Astrocyte (in vitro differentiated cells and primary cell): ENCODE measurements around the gene HOXD9. TPM values are rescaled to one million over a fixed set of nuclear protein-coding genes. Genes with fewer than 3 reads are reported as not detected.
A peak's percentile ranks its signal among the peaks of the same experiment; 100 is the strongest.

ENCODE experiments used
- DNase-seq: peaks from one replicate; pipeline ENCODE4 v3.0.0-alpha.2; 2010; ENCODE audit warnings: low read depth
- FAIRE-seq: peaks from 2 replicates; lab custom pipeline; 2011; peaks lifted over from hg19 to GRCh38; lab: Jason Lieb, UNC
- H2AFZ ChIP-seq: 2 replicates; pipeline ENCODE4 v1.6.0; 2012; ENCODE audit warnings: low read depth, low read length, inconsistent platforms
- H3K27ac ChIP-seq: 2 replicates; pipeline ENCODE4 v1.5.1; 2011; ENCODE audit warnings: low read depth, low read length, inconsistent platforms
- H3K27me3 ChIP-seq: 2 replicates; pipeline ENCODE4 v1.6.0; 2011; ENCODE audit warnings: low read length, inconsistent platforms; ENCODE audit not compliant: insufficient read depth
- H3K36me3 ChIP-seq: 2 replicates; pipeline ENCODE4 v1.5.1; 2011; ENCODE audit warnings: low read length, inconsistent platforms; ENCODE audit not compliant: insufficient read depth
- H3K4me1 ChIP-seq: 2 replicates; pipeline ENCODE4 v1.5.1; 2011; ENCODE audit warnings: low read length, inconsistent platforms; ENCODE audit not compliant: insufficient read depth
- H3K4me2 ChIP-seq: 2 replicates; pipeline ENCODE4 v1.6.0; 2012; ENCODE audit warnings: low read length, inconsistent platforms
- H3K4me3 ChIP-seq: 2 replicates; pipeline ENCODE4 v1.5.1; 2011; ENCODE audit warnings: low read depth, mild to moderate bottlenecking, low read length, inconsistent platforms; ENCODE audit not compliant: insufficient read depth
- H3K79me2 ChIP-seq: 2 replicates; pipeline ENCODE4 v1.6.0; 2012; ENCODE audit warnings: mild to moderate bottlenecking, low read length, inconsistent platforms; ENCODE audit not compliant: insufficient read depth
- H3K9ac ChIP-seq: 2 replicates; pipeline ENCODE4 v1.6.0; 2012; ENCODE audit warnings: mild to moderate bottlenecking, low read length, inconsistent platforms
- H3K9me3 ChIP-seq: 2 replicates; pipeline ENCODE4 v1.5.1; 2012; ENCODE audit warnings: low read depth, mild to moderate bottlenecking, low read length, inconsistent platforms; ENCODE audit not compliant: insufficient read depth
- H4K20me1 ChIP-seq: 2 replicates; pipeline ENCODE4 v1.6.0; 2012; ENCODE audit warnings: low read length, inconsistent platforms; ENCODE audit not compliant: insufficient read depth
- H3K27ac Mint-ChIP-seq: one replicate; pipeline ENCODE4 v1.8.0; 2021; ENCODE audit warnings: mild to moderate bottlenecking, mixed read lengths; ENCODE audit not compliant: unreplicated experiment
- H3K27me3 Mint-ChIP-seq: one replicate; pipeline ENCODE4 v1.8.0; 2021; ENCODE audit warnings: low read depth, mixed read lengths; ENCODE audit not compliant: unreplicated experiment
- H3K36me3 Mint-ChIP-seq: one replicate; pipeline ENCODE4 v1.8.0; 2021; ENCODE audit warnings: low read depth, mixed read lengths; ENCODE audit not compliant: unreplicated experiment
- H3K4me1 Mint-ChIP-seq: one replicate; pipeline ENCODE4 v1.8.0; 2021; ENCODE audit warnings: low read depth, mixed read lengths; ENCODE audit not compliant: unreplicated experiment
- H3K4me3 Mint-ChIP-seq: one replicate; pipeline ENCODE4 v1.8.0; 2021; ENCODE audit warnings: mild to moderate bottlenecking, moderate library complexity, mixed read lengths; ENCODE audit not compliant: unreplicated experiment
- H3K9me3 Mint-ChIP-seq: one replicate; pipeline ENCODE4 v1.8.0; 2021; ENCODE audit warnings: mild to moderate bottlenecking, mixed read lengths; ENCODE audit not compliant: unreplicated experiment
- EZH2 ChIP-seq: IDR thresholded peaks from 2 replicates; pipeline ENCODE4 v1.6.1; 2012; ENCODE audit warnings: mild to moderate bottlenecking, low read length, inconsistent platforms; ENCODE audit not compliant: insufficient read depth
- total RNA-seq: library from RNA; stranded (reverse); gene quantifications from 2 replicates; pipeline ENCODE4 v1.2.1, GENCODE V29; 2021
- TF ChIP-seq, protein P1 (sequence below): IDR thresholded peaks from 2 replicates; pipeline ENCODE4 v1.5.1; 2011; ENCODE audit warnings: low read depth, mild to moderate bottlenecking, inconsistent platforms, low read length, moderate library complexity; ENCODE audit not compliant: insufficient read depth

HOXD9 gene
- total RNA-seq, 1 donor from 2014 or later: not detected

DNA sequence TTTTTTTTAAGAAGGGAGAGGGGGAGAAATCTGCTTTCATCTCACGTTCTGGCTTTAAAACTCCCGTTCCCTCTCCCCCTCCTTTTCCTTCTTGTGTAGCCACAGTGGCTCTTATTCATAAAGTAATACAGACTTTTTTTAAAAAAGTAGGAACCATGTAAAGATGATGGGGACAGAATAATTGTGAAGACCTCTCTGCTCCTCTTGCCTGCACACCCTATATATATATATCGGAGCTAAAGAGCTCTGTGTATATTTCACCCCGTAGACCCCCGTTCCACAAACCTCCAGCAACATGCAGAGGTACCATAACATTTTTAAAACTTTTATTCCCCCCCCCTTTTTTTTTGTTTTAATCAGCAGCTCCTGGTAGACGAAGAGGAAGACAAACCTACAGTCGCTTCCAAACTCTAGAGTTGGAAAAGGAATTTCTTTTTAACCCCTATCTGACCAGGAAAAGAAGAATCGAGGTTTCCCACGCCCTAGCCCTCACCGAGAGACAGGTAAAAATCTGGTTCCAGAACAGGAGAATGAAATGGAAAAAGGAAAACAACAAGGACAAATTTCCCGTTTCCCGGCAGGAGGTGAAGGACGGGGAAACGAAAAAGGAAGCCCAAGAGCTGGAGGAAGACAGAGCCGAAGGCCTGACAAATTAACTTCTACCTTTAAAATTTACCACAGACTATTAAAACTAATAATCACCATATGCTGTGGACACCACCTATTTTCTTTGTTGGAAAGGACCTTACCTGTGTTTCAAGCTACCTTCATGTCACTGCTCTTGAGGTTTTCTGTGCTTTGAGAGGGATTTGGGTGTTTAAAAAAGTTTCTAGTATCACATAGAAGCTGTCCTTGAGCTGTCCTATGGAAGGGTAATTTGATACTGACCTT is 8.7 kb downstream of the HOXD9 start:
- Histone ChIP-seq H2AFZ (no peak overlapping the region), H4K20me1 (no peaks in the 10 kb centered on the region), H3K79me2 (no peaks in the 10 kb centered on the region), H3K4me3 (no peak overlapping the region), H3K36me3 (no peaks in the 10 kb centered on the region), H3K9me3 (no peaks in the 10 kb centered on the region), H3K4me2 (peak overlapping the region; percentile 72), H3K9ac (no peak overlapping the region), H3K27me3 (peaks cover 90% of the 10 kb centered on the region), H3K4me1 (no peaks in the 10 kb centered on the region), H3K27ac (no peak overlapping the region)
- DNase-seq (no peak), FAIRE-seq (no peak)
- H3K27me3 Mint-ChIP-seq: peaks cover 83% of the 10 kb centered on the region
- peaks cover 27% of the 10 kb centered on the region for H3K9me3 Mint-ChIP-seq
- H3K36me3 Mint-ChIP-seq: no peaks in the 10 kb centered on the region
- H3K4me1 Mint-ChIP-seq: peaks cover 3% of the 10 kb centered on the region
- peak overlapping the region; percentile 17 for H3K4me3 Mint-ChIP-seq
- peak; percentile 18 for TF ChIP-seq EZH2
- TF ChIP-seq, protein P1, sequence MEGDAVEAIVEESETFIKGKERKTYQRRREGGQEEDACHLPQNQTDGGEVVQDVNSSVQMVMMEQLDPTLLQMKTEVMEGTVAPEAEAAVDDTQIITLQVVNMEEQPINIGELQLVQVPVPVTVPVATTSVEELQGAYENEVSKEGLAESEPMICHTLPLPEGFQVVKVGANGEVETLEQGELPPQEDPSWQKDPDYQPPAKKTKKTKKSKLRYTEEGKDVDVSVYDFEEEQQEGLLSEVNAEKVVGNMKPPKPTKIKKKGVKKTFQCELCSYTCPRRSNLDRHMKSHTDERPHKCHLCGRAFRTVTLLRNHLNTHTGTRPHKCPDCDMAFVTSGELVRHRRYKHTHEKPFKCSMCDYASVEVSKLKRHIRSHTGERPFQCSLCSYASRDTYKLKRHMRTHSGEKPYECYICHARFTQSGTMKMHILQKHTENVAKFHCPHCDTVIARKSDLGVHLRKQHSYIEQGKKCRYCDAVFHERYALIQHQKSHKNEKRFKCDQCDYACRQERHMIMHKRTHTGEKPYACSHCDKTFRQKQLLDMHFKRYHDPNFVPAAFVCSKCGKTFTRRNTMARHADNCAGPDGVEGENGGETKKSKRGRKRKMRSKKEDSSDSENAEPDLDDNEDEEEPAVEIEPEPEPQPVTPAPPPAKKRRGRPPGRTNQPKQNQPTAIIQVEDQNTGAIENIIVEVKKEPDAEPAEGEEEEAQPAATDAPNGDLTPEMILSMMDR: no peak
- H3K27ac Mint-ChIP-seq: peak overlapping the region; percentile 68

DNA sequence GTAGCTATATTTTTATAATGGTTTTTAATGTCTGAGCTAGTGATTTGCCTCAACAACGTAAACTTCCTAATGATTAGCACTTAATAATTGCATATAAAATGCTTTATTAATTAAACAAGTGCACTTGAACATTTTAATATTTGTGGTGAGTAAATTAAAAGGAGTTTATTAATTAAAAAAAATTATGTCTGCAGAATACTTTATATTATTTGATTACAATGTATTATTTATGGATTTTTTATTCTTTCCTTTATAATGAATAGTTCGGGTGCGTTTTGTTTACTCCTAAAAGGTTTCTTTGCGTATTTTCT is 9.3 kb downstream of the HOXD9 start:
- peaks cover 79% of the 10 kb centered on the region for H3K27me3 Mint-ChIP-seq
- H3K9me3 Mint-ChIP-seq: peaks cover 27% of the 10 kb centered on the region
- H3K79me2 ChIP-seq: no peaks in the 10 kb centered on the region
- no peak for TF ChIP-seq EZH2
- TF ChIP-seq, protein P1: no peak
- no peaks in the 10 kb centered on the region for H3K4me1 ChIP-seq
- H3K36me3 ChIP-seq: no peaks in the 10 kb centered on the region
- H3K27ac Mint-ChIP-seq: no peak overlapping the region
- FAIRE-seq (no peak), DNase-seq (no peak)
- H3K27ac ChIP-seq: no peak overlapping the region
- H2AFZ ChIP-seq: no peak overlapping the region
- peaks cover 90% of the 10 kb centered on the region for H3K27me3 ChIP-seq
- no peaks in the 10 kb centered on the region for H3K9me3 ChIP-seq
- H3K36me3 Mint-ChIP-seq: no peaks in the 10 kb centered on the region
- no peaks in the 10 kb centered on the region for H4K20me1 ChIP-seq
- no peak overlapping the region for H3K4me3 ChIP-seq
- H3K9ac ChIP-seq: no peak overlapping the region
- no peak overlapping the region for H3K4me3 Mint-ChIP-seq
- H3K4me2 ChIP-seq: peak overlapping the region; percentile 80
- H3K4me1 Mint-ChIP-seq: peaks cover 3% of the 10 kb centered on the region
